ENCODE data around the gene COL16A1.

The COL16A1 gene

DNA sequence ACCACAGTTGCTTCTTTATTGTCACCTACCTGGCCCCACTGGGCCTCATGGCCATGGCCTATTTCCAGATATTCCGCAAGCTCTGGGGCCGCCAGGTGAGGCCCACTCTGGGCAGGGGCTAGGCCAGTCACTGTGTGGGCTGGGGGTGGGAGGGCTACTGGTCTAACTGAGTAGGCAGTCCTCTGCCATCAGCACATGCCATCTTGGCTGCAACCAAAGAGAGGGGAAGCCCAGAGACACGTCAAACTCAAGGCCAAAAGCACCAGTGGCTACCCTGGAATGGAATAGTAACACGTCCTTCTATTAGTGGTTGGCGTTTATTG, 82.4 kb downstream of the COL16A1 start:
- no peak for DNase-seq

DNA sequence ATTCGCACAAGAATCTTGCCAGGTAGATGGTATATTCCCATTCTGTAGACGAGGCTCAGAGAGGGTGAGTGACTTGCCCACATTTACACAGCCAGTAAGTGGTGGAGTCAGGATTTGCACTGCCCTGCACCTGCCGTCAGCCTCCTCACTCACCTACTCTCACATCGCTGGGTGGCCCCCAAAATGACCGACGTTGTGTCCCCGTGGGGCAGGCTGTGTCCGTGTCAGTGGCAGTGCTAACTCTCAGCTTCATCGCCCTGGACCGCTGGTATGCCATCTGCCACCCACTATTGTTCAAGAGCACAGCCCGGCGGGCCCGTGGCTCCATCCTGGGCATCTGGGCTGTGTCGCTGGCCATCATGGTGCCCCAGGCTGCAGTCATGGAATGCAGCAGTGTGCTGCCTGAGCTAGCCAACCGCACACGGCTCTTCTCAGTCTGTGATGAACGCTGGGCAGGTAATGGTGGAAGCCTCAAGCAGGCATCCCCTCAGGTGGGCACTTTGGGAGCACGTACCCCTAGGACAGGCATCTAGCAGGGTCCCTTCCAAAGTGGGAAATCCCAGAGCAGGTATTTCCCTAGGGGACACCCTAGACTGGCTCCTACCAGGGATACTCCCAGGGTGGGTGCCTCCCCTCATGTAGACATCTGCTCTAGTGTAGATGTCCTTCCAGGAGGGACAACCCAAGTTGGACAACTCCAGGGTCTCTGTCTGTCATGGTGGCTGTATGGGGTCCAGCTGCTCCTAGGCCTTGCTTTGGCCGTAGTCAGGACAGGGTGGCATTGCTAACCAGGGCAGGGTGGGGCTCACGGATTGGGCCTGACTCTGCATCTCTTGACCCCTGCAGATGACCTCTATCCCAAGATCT, 83.0 kb downstream of the COL16A1 start:
- no peak for DNase-seq

DNA sequence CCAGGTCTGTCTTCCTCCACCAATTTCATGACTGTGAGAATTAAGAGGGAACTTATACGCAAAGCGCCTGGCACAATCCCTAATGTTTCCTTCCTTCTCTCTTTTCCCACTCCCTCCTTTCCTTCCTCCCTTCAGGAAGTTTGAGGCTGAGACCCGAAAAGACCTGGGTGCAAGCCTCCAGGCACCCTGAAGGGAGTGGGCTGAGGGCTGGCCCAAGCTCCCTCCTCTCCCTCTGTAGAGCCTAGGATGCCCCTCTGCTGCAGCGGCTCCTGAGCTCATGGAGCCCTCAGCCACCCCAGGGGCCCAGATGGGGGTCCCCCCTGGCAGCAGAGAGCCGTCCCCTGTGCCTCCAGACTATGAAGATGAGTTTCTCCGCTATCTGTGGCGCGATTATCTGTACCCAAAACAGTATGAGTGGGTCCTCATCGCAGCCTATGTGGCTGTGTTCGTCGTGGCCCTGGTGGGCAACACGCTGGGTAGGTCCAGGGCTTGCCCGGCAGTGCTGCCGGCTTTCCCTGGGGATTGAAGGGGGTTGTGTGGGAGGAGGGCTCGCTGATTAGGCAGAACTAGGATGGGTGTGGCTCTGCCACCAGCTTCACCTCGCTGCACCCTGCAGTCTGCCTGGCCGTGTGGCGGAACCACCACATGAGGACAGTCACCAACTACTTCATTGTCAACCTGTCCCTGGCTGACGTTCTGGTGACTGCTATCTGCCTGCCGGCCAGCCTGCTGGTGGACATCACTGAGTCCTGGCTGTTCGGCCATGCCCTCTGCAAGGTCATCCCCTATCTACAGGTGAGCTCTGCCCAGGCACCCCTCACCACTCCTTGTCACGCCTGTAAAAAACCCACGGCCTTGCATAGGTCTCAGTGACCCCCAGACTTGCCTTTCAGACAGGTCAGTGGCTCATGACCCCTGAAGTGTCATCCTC, 84.6 kb downstream of the COL16A1 start:
- no peak for DNase-seq

DNA sequence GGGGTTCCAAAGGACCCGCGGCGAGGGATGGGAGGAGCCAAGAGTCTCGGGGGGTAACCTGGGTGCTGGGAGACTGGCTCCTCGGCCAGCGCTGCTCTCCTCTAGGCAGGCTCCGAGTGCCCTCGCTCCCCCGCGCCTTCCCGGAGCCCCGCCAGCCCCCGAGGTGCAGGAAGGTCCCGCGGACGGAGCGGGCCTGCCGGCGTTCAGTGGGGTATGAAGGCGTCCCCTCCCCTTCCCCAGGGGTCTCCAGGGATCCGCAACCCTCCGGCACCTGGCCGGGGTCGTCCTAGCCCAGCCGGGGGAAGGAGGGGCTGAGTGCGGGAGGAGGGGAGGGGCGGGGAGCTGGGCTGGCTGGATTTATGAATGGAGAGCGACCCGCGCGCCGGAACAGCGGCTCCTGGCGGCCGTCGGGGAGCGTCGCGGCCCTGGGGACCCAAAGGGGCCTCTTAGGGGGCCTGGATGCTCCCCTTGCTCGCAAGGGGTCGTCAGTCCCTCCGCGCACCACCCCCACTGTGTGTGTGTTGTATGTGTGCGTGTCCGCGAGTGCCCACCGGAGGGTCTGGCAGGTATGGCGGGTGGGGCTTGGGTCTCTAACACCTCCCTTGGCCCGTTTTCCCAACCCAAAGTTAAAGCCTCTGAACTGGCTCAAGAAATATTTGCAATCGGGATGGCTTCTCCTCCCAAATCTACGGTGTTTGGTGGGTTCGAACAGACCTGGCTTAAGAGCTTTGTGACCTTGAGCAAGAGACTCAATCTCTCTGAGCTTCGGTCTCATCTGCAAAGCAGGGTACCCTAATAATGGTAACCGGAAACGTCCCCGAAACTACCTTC, 85.7 kb downstream of the COL16A1 start:
- DNase-seq, result peak; percentile 45

DNA sequence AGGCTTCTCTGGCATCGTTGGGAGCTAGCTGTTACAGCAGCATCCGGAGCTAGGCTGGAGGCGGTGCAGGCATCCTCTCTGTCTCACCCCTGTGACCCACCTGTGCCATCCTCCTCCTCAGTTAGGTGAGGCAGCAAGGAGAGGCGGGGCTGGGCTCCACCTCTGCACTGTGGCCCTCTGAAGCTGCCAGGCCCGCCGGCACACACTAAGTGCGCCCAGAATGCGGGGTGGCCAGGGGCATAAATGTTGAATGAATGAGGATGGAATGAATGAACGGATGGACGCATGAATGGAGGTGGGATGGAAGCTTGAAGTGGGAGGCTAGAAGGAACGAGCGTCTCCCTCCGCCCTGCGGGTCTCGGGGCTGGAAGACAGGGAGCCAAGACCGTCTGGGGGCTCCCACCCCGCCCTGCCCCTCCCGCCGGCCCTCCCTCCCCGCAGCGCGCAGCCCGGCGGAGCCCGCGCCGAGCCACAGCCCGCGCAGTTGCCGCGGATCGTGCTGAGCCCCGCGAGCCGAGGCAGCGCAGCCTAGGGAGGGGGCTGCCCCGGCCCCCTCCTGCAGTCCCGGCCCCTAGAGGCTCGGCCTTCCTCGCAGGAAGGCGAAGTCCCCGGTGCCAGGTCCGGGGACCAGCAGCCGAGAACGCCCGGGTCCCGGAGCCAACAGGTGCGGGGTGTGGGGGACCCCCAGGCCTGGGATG, 86.5 kb downstream of the COL16A1 start, which contains the start of gene HCRTR1:
Gene HCRTR1 (plus strand): TSS at position 472 of the 698 bp plus-strand sequence. CDS start 1,504 bp downstream, outside the sequence.
- DNase-seq, result no peak

DNA sequence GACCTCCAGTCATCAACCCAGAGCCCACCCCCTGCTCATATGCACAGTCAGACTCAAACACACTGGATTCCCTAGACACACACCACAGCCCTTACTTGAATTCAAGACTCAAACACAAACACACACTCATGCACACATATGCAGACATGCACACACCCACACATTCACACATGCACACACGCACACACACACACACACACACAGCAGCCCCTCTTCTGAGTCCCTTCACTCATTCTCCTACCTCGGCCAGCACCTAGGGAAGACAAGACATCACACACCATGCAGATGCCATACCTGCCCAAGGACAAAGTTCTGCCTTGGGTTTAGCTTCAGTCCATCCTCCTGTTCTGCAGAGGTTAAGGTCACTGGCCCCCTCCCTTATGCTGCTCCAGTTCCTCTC, 87.9 kb downstream of the COL16A1 start:
- no peak for DNase-seq

DNA sequence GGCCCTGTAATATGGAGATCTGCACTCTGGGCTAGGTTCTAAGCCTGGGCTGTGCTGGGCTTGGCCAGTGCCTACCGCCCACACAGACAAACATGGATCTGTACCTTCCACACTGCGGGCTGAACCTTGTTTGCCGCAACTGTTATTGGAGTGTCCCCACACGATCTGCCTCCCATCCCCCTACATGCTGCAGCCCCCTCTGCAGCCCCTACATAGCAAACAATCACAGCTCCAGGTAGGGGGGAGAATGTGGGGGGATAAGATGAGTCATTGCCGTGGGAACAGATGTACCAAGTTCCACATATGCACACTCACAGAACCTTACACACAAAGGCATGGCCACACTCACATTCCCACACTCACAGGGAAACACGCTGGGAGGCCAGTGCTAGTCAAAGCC, 88.4 kb downstream of the COL16A1 start:
- no peak for DNase-seq

DNA sequence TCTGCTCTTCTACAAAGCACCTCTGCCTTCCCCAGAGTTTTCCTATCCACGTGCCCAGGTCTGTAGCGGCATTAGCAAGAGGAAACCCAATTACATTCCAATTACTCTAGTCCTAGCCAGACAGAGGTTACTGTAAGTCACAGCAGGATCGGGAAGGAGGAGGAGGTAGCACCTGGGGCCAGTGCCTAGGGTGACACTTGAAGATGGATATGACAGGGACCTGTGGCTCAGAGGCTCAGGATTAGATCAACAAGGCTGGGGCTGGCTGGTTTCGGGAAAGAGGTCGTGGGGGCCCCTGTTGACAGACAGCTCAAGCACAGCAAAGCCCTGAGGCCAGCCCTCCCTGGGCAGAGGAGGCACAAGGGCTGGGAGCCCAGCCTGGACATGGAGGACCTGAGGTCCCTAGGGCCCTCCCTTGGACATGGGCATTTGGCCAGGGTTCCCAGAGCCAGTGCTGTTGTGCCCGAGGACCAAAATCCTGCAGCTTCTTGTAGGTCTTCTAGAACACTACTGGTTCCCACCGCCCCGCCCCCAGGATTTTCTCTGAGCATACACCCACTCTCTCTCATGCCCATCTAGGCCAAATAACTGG, 89.3 kb downstream of the COL16A1 start:
- DNase-seq, result no peak

DNA sequence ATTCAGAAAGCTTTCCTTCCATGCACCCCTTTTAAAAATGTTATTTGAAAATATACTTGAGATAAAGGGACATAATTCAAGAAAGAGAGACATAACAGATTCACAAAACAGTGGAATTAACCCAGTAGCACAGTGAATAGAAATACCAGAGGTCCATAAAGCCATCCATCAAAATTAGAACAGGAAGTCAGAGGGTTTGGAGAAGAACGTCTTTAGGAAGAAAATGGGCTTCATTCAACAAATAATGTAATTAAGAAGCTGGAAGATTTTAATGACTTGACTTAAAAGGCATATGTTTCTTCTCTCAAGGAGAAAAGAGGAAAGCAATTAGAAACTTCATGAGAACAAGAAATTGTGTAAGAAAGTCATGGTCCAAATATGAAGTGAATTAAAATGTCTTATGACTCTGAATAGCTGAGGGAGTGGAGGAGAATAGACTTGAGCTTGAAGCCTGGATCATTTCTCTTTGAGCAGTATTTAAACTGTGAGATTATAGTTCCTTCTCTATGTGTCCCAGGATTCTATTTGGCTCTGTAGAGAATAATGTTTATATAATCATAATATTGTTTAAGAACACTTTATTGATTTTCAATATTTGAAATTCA, 94.2 kb downstream of the COL16A1 start:
- DNase-seq, result no peak

DNA sequence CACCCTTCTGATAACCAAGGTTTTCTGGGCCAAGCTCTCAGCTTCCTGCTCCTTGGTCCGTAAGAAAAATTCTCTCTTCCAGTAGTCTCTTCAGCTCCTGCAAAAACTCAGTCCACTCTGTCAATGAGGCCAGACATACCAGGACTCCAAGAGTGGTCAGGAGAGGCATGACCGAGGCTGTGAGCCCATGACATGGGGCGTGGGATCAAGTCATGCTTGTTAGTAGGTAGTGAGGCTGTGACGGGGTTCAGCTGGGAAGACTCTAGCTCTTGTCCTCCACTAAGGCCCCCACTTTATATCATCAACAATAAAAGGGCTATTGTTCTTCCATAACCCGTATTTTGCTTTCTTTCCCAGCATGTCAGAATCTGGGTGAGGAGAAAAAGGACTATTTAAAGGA, 96.5 kb downstream of the COL16A1 start:
- DNase-seq, result no peak

DNA sequence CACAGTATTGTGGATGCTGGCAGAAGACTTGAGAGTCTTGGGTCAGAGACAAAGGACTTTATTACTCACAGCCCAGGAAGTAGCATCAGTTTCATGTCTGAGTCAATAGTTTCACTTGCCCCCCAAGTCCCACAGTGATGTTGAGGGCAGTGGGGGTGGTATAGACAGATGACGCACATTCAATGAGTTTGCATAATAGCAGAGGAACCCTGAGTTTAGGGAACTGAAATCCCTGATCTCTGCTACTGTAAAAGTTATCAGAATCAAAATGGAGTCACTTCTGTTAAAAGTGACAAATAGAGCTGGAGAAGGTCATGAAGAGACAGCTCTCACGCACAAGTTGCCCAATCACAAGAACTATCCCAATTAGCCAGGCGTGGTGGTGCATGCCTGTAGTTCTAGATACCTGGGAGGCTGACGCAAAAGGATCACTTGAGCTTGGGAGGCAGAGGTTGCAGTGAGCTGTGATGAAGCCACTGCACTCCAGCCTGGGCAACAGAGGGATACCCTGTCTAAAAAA, 97.8 kb downstream of the COL16A1 start:
- peak; percentile 89 for DNase-seq
